Erythroblast (primary cell): ENCODE data around the gene CDIP1.

ENCODE experiments used
- GATA1 ChIP-seq: IDR thresholded peaks from 2 replicates; pipeline ENCODE4 v1.6.1; 2011; ENCODE audit warnings: low read depth, mild to moderate bottlenecking, control low read depth, low read length, moderate library complexity
- POLR2A ChIP-seq: IDR thresholded peaks from 2 replicates; pipeline ENCODE4 v1.6.1; 2011; ENCODE audit warnings: mild to moderate bottlenecking, low read length

DNA sequence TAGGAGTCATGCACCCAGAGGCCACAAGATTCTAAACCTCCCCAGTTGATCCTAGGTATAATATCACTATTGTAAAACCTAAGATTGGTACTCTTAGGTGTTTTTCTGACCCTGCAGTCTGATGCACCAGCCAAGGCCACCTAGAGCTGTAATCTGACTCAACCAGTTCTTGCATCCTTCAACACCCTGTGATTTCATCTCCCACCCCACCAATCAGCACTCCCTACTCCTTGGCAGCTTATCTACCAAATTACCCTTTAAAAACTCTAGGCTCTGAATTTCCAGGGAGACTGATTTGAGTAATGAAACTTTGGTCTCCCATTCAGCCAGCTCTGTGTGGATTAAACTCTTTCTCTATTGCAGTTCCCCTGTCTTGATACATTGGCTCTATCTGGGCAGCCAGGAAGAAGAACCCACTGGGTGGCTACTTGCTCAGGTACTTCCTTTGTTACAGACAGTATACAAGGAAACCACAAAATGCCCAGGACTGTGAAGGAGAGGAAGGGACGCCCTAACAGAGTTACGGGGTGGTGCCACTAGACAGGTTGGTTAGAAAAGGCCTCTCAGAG lies 1.2 kb upstream of the CDIP1 start:
- TF ChIP-seq GATA1 (no peak), POLR2A (no peak)
